Effector CD8-positive, alpha-beta T cell (primary cell): Measurements from ENCODE around the gene STAT6.
A peak's percentile ranks its signal among the peaks of the same experiment; 100 is the strongest.

Source experiments
- DNase-seq: peaks from one replicate; lab custom pipeline; 2025; lab: John Stamatoyannopoulos, UW
- total RNA-seq, 4 experiments: gene quantifications; one replicate each; lab custom pipeline; 2026; lab: John Stamatoyannopoulos, UW

The STAT6 gene, protein sequence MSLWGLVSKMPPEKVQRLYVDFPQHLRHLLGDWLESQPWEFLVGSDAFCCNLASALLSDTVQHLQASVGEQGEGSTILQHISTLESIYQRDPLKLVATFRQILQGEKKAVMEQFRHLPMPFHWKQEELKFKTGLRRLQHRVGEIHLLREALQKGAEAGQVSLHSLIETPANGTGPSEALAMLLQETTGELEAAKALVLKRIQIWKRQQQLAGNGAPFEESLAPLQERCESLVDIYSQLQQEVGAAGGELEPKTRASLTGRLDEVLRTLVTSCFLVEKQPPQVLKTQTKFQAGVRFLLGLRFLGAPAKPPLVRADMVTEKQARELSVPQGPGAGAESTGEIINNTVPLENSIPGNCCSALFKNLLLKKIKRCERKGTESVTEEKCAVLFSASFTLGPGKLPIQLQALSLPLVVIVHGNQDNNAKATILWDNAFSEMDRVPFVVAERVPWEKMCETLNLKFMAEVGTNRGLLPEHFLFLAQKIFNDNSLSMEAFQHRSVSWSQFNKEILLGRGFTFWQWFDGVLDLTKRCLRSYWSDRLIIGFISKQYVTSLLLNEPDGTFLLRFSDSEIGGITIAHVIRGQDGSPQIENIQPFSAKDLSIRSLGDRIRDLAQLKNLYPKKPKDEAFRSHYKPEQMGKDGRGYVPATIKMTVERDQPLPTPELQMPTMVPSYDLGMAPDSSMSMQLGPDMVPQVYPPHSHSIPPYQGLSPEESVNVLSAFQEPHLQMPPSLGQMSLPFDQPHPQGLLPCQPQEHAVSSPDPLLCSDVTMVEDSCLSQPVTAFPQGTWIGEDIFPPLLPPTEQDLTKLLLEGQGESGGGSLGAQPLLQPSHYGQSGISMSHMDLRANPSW
- 291 to 339 (median 329) reads per million in 4 experiments for total RNA-seq

DNA sequence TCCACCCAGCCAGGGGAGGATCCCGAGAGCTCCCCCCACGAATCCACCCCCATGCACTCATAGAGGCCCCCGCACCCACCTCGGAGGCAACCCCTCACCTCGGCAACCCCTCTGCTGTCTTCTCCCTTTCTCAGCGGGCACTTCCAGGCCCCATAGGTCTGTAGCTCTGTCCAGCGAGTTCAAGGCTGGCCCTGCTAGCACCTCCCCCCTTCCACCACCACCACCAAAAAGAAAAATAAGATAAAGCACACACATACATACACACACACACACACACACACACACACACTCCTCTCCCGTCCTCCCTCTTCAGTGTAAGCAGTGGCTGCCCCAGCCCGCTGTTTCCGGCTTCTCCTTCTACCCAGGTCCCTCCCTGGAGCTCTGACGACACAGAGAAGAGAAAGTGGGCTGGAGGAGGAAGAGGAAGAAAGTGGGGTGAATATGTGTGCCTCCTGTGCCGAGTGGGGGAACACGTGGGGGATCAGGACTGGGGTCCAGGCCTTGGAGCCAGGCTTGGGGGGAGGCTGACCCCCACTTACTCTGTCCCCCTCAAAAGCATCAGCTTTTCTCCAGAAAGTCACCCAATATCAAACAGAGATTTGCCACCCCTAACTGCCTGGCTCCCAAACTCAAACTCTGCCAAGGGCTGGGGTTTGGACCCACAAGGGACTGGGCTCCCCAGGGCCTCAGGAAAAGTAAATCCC, at the start of gene STAT6:
STAT6 (minus strand) TSS at position 332 of the 704 bp plus-strand sequence. CDS start 3,084 bp downstream, outside the sequence.
- peak; percentile 70 for DNase-seq

DNA sequence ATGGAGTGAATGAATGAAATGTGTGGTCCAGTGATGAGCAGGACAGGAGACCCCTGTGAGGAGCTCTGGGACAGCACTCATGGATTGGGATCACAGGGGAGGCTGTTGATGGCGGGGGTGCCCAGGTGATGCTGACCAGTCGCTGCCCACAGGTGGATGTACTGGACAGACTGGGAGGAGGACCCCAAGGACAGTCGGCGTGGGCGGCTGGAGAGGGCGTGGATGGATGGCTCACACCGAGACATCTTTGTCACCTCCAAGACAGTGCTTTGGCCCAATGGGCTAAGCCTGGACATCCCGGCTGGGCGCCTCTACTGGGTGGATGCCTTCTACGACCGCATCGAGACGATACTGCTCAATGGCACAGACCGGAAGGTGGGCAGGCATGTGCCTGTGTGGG, 49.6 kb upstream of the STAT6 start:
- no peak for DNase-seq

DNA sequence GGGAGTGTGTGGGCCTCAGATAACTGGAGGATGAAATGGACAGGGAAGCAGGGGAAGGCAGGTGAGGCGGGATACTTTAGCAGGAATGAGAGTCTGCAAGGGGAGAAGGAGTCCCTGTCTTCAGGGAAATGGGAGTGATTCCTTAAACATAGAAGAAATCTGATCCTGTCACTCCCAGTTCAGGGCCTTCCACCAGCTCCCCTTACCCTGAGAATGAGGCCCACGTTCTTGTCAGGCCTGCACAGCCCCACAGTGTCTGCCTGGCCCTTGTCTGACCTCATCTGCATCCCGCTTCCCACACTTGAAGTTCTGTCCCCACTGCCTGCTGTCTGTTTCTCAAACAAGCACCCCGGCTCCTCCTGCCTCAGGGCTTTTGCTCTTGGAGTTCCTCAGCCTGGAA, 48.9 kb upstream of the STAT6 start:
- DNase-seq: no peak

DNA sequence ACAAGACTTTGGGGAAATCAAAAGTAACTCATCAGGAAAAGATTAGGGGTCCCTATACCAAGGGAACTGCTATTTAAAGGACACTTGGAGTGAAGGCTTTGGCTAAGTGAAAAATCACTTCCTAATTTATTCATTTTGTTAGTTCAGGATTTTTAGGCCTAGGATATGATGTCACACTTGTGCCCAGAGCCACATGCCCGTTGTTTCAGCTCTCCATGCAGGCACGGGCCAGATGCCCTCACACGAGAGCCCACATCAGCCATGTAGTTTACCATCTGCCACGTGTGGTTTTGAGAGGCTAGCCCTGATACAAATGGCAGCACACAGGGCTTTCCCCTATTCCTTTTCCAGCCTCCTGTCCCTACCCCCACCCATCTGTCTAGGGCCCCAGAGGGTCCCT, 48.1 kb upstream of the STAT6 start:
- no peak for DNase-seq

DNA sequence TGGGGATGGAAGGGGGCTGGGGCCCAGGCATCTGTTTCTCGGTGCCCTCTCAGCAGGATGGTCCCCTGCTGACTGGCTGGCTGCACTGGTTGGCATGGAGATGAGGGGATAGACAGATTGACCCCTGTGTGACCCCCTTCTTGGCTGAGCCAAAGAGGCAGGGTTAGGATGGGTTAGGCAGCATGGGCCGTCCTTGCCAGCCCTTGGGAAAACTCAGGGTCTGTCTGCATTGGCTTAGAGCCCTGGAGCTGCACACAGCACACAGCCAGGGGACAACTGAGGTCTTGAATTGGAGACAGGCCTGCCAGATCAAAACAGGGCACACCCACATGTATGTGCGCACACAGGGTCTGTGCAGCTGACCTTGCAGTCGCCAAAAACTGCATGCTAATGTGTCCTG, 47.5 kb upstream of the STAT6 start:
- no peak for DNase-seq

DNA sequence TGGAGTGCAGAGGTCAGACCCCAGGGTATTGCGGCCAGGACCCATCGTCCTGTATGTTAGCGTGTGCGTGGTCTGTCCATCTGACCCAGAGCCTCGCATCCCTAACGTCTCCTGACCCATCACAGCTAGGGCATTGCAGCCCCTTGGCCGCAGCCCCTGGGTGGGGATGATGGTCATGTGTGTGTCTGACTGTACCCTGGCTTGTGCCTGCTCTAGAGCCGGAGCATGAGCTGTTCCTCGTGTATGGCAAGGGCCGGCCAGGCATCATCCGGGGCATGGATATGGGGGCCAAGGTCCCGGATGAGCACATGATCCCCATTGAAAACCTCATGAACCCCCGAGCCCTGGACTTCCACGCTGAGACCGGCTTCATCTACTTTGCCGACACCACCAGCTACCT, 47.0 kb upstream of the STAT6 start:
- DNase-seq: no peak

DNA sequence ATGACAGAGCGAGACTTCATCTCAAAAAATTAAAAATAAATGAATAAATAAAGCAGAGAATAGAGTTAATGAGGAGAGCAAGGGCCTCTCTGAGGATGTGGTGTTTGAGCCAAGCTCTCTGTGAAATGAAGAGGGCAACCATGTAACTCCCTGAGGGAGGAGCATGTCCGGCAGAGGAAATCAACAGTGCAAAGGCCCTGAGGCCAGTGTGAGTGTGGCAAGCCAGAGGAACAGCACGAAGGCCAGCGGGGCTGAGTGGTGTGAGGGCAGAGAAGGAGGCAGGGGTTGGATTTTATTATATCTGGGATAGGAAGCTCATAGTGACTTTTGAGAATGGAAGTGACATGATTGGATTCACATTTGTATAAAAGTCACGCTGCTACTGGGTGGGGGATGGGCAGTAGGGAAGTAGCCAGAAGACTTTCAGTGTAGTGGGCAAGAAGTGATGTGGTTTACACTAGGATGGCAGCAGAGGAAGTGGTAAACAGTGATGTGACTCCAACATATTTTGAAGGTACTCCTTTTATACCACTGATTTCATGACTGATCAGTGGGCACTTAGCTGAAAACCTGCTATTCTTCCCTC, 46.5 kb upstream of the STAT6 start:
- no peak for DNase-seq

DNA sequence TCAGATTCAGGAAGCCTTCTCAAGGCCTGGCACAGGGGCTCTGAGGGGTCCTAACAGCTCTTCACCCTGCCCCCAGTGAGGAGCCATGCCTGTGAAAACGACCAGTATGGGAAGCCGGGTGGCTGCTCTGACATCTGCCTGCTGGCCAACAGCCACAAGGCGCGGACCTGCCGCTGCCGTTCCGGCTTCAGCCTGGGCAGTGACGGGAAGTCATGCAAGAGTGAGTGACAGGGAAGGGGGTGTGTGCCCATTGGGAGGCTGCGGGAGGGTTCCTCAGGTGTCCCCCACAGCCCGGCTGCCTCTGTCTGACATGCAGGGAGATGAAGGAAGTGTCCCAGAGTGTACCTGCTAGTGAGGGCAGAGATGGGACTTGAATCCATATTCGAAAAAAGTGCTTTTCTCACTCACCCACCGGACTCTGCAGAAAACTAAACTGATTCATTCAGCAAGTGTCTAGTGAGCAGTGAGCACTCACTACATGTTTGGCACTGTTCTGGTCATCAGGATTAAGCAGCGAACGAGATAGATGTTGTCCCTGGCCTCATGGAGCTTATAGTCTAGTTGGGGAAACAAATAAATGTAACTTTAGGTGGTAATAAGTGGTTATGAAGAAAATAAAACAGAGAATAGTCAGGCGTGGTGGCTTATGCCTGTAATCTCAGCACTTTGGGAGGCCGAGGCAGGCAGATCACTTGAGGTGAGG, 45.7 kb upstream of the STAT6 start:
- DNase-seq: no peak

DNA sequence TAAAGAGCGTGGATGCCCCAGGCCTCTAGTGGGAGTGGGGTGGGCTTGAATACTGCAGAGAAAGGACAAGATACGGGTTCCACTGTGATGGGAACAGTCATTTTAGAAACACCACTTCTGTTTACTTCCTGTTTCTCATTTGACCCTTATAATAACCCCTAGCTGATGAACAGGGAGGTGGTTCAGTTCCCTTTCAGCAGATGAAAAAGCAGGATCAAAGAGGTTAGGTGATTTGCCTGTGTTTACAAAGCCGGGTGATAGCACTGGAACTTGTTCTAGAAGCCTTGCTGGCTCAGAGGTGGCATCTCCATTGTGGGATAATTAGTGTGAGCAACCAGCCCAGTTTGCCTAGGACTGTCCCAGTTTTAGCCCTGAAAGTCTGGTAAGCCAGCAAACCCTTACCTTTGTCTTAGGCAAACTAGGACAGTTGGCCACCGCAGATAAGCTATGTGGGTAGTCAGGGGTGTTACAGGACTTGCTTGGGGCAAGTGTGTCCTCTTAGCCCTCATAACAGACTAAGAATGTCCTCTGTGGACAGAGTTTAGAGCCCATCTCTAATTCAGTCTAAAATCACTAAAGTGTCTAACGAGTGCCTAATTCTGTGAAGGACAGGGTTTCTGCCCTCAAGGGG, 43.8 kb upstream of the STAT6 start:
- no peak for DNase-seq

DNA sequence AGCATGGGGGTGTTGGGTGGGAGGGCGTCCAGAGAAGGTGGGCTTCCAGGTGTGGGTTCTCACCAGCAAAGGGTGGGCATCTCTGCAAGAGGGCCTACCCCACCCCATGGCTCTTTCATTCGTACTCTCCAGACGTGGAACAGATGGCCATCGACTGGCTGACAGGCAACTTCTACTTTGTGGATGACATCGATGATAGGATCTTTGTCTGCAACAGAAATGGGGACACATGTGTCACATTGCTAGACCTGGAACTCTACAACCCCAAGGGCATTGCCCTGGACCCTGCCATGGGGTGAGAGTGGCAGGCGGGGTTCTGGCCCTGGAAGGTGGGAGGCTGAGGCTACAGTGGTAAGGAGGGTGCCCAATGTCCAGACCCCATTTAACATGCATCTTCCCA, 42.9 kb upstream of the STAT6 start:
- DNase-seq: no peak

DNA sequence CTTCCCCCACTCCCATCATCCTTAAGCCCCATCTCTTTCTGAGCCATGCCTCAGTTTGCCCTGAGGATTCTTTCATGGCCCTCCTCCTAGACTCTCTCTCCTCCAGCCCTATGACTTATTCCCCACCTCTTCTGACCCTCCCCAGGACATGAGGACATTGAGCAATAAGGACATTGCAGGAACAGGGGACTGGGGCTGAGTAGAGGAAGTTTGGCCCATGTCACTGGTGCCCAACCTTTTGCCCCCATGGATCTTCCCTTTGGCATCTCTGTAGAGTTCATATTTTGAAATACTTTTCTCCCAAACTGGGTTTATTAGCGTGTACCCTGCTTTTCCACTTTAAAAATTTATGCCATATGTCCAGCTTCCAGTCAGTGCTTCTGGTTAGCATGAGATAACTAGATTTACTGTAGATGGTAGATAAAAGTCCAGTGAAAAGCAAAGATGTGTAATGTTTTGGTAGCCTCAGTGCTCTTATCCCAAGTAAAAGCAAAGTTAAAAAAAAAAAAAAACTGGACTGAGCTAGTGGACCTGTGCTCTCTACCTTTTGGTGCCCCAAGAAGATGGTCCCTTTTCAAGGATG, 42.3 kb upstream of the STAT6 start:
- DNase-seq: no peak

DNA sequence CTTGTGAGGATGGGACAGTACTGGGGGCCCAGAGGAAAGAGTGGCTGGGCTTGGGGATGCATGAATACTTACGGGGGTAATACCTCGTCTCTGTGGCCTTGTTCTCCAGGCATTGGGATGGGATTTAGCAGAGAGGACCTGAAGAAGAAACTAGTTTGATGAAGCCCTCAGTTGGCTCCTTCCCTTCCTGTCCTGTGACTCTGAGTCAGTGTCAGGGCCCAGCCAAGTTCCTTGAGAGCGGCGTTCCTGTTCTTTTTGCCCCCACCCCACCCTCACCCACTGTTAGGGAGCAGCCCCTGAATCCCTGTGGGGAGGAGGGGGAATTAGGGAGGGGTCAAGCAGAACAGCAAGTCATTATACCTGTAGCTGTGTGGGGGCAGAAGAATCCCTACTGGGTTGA, 41.5 kb upstream of the STAT6 start:
- no peak for DNase-seq

DNA sequence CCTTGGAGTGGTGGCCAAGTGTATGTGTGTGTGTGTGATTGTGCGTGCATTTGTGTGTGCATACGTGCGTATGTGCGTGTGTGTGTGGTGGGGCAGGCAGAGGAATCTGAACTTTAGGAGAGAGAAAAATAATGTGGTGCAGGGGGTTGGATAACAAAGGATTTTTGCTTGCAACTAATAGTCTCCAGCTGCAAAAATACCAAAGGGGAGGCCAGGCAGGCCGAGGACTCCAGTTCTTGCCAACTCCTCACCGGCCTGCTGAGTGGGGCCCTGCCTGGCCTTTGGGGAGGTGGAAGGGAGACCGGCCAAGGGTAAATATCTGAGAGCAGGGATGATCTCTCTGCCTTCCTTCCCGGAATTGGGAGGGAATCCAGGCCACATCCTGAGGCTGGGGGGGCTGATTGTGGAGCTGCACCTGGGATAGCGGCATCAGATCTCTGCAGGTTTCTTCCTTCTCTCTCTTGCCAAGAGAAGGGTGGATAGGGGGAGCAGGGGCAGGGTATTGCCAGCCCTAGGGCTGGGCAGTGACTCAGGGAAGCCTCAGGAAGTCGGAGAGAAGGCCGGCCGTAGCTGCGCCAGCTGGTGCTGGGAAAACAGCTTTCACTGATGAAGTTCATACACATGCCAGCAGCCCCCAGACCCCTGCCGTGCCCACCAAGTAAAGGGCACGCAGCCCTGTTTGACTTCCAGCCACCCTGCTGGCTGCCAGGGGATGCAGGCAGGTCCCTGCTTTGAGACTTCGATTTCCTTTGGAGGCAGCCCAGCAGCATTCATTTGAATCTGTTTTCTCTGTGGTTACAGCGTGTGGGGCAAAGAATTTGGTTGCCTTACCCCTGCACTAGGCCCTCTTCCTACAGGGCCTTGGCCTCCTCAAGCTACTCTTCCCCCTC, 40.8 kb upstream of the STAT6 start:
- no peak for DNase-seq

DNA sequence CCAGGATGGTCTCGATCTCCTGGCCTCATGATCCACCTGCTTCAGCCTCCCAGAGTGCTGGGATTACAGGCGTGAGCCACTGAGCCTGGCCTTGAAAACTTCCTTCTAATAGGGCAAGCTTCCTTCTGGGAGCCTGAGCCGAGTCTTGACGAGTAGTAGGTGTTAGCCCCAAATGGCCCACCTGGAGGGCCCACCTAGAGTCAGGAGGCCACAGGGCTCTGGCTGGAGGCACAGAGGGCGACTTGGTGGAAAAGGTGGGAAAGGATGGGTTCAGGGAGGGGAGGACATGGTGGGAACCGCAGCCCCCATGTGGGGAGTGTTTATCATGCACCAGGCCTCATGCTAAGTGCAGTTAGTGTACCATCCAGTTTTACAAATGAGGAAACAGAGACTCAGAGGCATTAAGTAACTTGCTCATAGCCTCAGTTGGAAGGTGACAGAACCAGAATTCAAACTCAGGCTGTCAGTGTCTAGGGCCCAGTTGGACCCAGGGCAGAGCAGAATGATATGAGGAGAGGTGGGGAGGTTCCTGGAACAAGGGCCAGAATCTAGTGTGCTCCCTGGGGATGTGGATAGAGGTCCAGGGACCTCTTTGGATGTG, 39.3 kb upstream of the STAT6 start:
- no peak for DNase-seq

DNA sequence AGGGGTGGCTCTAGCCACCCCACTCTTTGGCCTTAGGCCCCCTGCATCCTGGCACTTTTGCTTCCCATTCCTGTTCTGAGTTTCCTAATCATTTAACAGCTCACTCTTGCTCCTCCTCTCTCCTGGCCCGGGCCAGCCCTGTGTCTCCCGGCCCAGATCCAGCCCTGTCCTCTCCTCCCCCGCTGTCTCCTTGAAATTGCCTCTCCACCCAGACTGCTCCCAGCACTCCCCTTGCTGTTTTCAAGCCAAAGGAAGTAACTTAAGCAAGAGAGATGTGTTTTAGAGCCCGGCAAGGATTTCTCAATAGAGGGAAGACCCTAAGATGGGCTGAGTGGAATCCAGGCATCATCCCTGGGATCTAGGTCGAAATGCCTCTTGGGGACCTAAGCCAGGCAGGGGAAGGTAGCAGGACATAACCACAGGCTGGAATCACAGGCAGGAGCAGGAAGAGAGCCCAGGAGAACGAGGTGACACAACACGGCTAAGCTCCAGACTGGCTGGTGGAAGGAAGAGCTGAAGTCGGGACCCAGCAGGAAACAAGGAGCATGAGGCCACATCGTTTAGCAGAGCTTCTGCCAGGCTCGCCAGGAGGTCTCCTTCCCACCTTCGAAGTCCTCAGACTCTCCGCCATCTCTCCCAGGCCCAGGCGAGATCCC, 38.2 kb upstream of the STAT6 start:
- DNase-seq: no peak

DNA sequence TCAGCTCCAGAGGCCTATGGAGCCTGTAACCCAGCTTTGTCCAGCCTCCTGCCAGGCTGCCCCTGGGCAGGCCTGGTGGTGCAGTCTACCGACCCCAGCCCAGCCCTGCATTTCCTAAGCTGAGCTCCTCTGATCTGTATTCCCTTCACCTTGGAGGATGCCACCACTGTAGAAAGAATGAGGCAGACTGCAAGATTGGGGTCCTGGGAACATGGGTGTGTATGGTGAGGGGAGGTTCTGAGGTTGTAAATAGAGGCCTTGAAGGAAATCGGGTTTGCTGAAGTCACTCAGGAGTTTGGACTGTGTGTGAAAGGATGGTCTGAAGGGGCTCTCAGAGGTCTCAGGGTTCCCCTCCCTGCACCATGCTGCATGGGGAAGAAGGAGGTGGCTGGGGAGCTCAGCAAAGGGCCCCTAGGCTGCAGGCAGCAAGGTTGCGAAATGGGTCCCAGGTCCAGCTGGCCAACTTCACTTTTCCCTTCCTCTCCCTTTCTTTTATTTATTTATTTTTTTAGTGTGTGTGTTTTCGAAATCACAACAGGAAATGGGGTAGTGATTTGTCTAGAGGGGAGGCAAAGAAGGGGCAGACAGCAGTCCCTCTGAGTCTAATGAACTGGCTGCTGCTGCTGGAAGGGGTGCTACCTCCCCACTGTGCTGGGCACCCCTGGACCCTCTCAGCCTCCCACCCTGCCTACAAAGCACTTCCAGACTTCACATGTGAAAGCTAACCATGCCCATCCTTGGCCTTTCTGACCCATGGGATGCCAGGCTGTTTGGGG, 37.5 kb upstream of the STAT6 start:
- no peak for DNase-seq
